K562 (cell line): ENCODE results near the gene AIRE. TPM values are rescaled to one million over a fixed set of nuclear protein-coding genes. Genes with fewer than 3 reads are reported as not detected.

Experiments used
- BCOR ChIP-seq: fragments of 450-650 bp; IDR thresholded peaks from 2 replicates; pipeline ENCODE4 v1.6.1; 2016
- DDX20 ChIP-seq: fragments of 450-650 bp; IDR thresholded peaks from 2 replicates; pipeline ENCODE4 v1.6.1; 2016; ENCODE audit warnings: missing genetic modification characterization, low read depth, mild to moderate bottlenecking, missing compliant biosample characterization, moderate library complexity
- EHMT2 ChIP-seq: fragments of 450-650 bp; IDR thresholded peaks from 2 replicates; pipeline ENCODE4 v1.6.1; 2018; ENCODE audit warnings: antibody characterized with exemption
- GABPA ChIP-seq: fragments of 200-800 bp; sonication (Bioruptor generic); conservative IDR thresholded peaks from 2 replicates; pipeline ENCODE4 v1.6.1; 2016; ENCODE audit warnings: low read depth, missing genetic modification characterization, missing compliant biosample characterization
- HNRNPH1 ChIP-seq: fragments of 200-400 bp; formaldehyde crosslinking; optimal IDR thresholded peaks from 2 replicates; pipeline ENCODE3; 2017; ENCODE audit warnings: low read depth, mild to moderate bottlenecking, low read length, moderate library complexity
- MIER1 ChIP-seq: fragments of 450-650 bp; IDR thresholded peaks from 2 replicates; pipeline ENCODE4 v1.6.1; 2016; ENCODE audit warnings: antibody characterized with exemption, mild to moderate bottlenecking, low read depth
- NCOA6 ChIP-seq: fragments of 450-650 bp; IDR thresholded peaks from 2 replicates; pipeline ENCODE4 v1.6.1; 2017; ENCODE audit warnings: mild to moderate bottlenecking
- POLR2A ChIP-seq: fragments of 450-650 bp; conservative IDR thresholded peaks from 2 replicates; pipeline ENCODE4 v1.6.1; 2016
- SRSF9 ChIP-seq: fragments of 200-400 bp; formaldehyde crosslinking; IDR thresholded peaks from 2 replicates; pipeline ENCODE4 v1.6.1; 2017; ENCODE audit warnings: low read depth, low read length, borderline replicate concordance
- TCF3 ChIP-seq: sonication (generic); formaldehyde crosslinking; IDR thresholded peaks from 2 replicates; pipeline ENCODE4 v1.4.0; 2020; ENCODE audit warnings: mild to moderate bottlenecking, missing genetic modification reagents
- TFAP4 ChIP-seq: sonication (generic); formaldehyde crosslinking; IDR thresholded peaks from 2 replicates; pipeline ENCODE4 v1.8.0; 2022; ENCODE audit warnings: missing genetic modification reagents, mild to moderate bottlenecking, moderate library complexity, borderline replicate concordance
- YBX1 ChIP-seq: fragments of 450-650 bp; IDR thresholded peaks from 2 replicates; pipeline ENCODE4 v1.7.1; 2016; ENCODE audit warnings: mild to moderate bottlenecking
- ZBTB8A ChIP-seq: fragments of 450-650 bp; IDR thresholded peaks from 2 replicates; pipeline ENCODE4 v1.6.1; 2018; ENCODE audit warnings: mild to moderate bottlenecking, moderate library complexity; ENCODE audit not compliant: partially characterized antibody
- ZFX ChIP-seq: sonication (generic); formaldehyde crosslinking; IDR thresholded peaks from 2 replicates; pipeline ENCODE4 v1.8.0; 2022; ENCODE audit warnings: mild to moderate bottlenecking, missing genetic modification reagents, moderate library complexity
- ZNF133 ChIP-seq: fragments of 250-450 bp; sonication (Bioruptor Pico); IDR thresholded peaks from 2 replicates; pipeline ENCODE4 v1.4.0; 2020; ENCODE audit warnings: mild to moderate bottlenecking
- ZNF24 ChIP-seq: fragments of 450-650 bp; IDR thresholded peaks from 2 replicates; pipeline ENCODE4 v1.6.1; 2016
- ZNF586 ChIP-seq: fragments of 450-650 bp; formaldehyde crosslinking; conservative IDR thresholded peaks from 2 replicates; pipeline ENCODE4 v1.4.0; 2020; ENCODE audit warnings: mild to moderate bottlenecking, moderate library complexity
- polyA plus RNA-seq, 8 experiments: library from polyadenylated mRNA; depleted of rRNA in 4 of 8; stranded (reverse) in 5 of 8; unstranded in 3 of 8; fragments of >200 nt; fragmentation: Nextera tagmentation in 2 of 8; fragmentation: Illumina TruSeq in 1 of 8; extraction: Ambion mirVana in 2 of 8; extraction: Trizol in 1 of 8; gene quantifications; 2 replicates each; pipeline versions ENCODE4 v1.2.1 to v1.2.3, GENCODE V29; 2011 to 2014; ENCODE audit warnings: inconsistent platforms in 1 of 8, missing spikeins in 1 of 8
- total RNA-seq, 7 experiments: library from RNA; depleted of rRNA in 6 of 7; stranded (reverse); fragments of >200 nt in 6 of 7; fragmentation: Illumina TruSeq in 2 of 7; extraction: Trizol in 2 of 7; gene quantifications; 2 replicates each; pipeline versions ENCODE4 v1.2.1 to v1.2.3, GENCODE V29; 2011 to 2021; ENCODE audit warnings: low replicate concordance in 1 of 7
- TF ChIP-seq, protein P1 (sequence below): fragments of 450-650 bp; IDR thresholded peaks from 2 replicates; pipeline ENCODE4 v1.6.1; 2016; ENCODE audit warnings: antibody characterized with exemption
- TF ChIP-seq, protein P2 (sequence below), 2 experiments: fragments of 450-650 bp; IDR thresholded peaks; 2 replicates each; pipeline ENCODE4 v1.6.1; 2016
- TF ChIP-seq, protein P3 (sequence below): fragments of 450-650 bp; IDR thresholded peaks from 2 replicates; pipeline ENCODE4 v1.6.1; 2016; ENCODE audit warnings: low read depth, mild to moderate bottlenecking, moderate library complexity
- TF ChIP-seq, protein P4 (sequence below), 2 experiments: fragments of 450-650 bp; IDR thresholded peaks; 2 replicates each; pipeline ENCODE4 v1.6.1; 2018; ENCODE audit warnings: mild to moderate bottlenecking in 2 of 2, low read depth in 1 of 2; ENCODE audit not compliant: partially characterized antibody in 2 of 2

Gene AIRE
- total and polyA plus RNA-seq, 9 of the 15 experiments (the other 6 are each of a cell fraction or from before 2014, with no cell fraction given), result 0.01 TPM; not detected in 8

- TF ChIP-seq YBX1, result no peak
- TF ChIP-seq, protein P1, sequence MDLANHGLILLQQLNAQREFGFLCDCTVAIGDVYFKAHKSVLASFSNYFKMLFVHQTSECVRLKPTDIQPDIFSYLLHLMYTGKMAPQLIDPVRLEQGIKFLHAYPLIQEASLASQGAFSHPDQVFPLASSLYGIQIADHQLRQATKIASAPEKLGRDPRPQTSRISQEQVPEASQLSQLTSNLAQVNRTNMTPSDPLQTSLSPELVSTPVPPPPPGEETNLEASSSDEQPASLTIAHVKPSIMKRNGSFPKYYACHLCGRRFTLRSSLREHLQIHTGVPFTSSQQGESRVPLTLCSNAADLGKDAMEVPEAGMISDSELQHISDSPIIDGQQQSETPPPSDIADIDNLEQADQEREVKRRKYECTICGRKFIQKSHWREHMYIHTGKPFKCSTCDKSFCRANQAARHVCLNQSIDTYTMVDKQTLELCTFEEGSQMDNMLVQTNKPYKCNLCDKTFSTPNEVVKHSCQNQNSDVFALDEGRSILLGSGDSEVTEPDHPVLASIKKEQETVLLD, result no peak
- TF ChIP-seq ZBTB8A, result no peak
- TF ChIP-seq EHMT2, result no peak
- no peak for TF ChIP-seq HNRNPH1
- TF ChIP-seq ZNF24, result no peak
- TF ChIP-seq MIER1, result no peak
- TF ChIP-seq ZNF133 (CRISPR knock-in tag), result no peak
- TF ChIP-seq NCOA6, result no peak
- TF ChIP-seq BCOR, result no peak
- TF ChIP-seq, protein P2, sequence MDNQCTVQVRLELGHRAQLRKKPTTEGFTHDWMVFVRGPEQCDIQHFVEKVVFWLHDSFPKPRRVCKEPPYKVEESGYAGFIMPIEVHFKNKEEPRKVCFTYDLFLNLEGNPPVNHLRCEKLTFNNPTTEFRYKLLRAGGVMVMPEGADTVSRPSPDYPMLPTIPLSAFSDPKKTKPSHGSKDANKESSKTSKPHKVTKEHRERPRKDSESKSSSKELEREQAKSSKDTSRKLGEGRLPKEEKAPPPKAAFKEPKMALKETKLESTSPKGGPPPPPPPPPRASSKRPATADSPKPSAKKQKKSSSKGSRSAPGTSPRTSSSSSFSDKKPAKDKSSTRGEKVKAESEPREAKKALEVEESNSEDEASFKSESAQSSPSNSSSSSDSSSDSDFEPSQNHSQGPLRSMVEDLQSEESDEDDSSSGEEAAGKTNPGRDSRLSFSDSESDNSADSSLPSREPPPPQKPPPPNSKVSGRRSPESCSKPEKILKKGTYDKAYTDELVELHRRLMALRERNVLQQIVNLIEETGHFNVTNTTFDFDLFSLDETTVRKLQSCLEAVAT (IDR thresholded peaks at IDR 0.05), result no peak
- TF ChIP-seq TFAP4, result peak; percentile 34; the same call in 1 of the 2 replicates
- peak; percentile 67 for TF ChIP-seq POLR2A
- no peak for TF ChIP-seq SRSF9
- TF ChIP-seq GABPA (tag), result peak; percentile 64
- TF ChIP-seq TCF3 (CRISPR knock-in tag), result peak; percentile 3; the same call in 1 of the 2 replicates
- TF ChIP-seq, protein P3, sequence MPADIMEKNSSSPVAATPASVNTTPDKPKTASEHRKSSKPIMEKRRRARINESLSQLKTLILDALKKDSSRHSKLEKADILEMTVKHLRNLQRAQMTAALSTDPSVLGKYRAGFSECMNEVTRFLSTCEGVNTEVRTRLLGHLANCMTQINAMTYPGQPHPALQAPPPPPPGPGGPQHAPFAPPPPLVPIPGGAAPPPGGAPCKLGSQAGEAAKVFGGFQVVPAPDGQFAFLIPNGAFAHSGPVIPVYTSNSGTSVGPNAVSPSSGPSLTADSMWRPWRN, result no peak
- peak; percentile 47 for TF ChIP-seq ZFX (CRISPR knock-in tag)
- TF ChIP-seq ZNF586, result no peak
- no peak for TF ChIP-seq DDX20 (tag)
- TF ChIP-seq, protein P4, sequence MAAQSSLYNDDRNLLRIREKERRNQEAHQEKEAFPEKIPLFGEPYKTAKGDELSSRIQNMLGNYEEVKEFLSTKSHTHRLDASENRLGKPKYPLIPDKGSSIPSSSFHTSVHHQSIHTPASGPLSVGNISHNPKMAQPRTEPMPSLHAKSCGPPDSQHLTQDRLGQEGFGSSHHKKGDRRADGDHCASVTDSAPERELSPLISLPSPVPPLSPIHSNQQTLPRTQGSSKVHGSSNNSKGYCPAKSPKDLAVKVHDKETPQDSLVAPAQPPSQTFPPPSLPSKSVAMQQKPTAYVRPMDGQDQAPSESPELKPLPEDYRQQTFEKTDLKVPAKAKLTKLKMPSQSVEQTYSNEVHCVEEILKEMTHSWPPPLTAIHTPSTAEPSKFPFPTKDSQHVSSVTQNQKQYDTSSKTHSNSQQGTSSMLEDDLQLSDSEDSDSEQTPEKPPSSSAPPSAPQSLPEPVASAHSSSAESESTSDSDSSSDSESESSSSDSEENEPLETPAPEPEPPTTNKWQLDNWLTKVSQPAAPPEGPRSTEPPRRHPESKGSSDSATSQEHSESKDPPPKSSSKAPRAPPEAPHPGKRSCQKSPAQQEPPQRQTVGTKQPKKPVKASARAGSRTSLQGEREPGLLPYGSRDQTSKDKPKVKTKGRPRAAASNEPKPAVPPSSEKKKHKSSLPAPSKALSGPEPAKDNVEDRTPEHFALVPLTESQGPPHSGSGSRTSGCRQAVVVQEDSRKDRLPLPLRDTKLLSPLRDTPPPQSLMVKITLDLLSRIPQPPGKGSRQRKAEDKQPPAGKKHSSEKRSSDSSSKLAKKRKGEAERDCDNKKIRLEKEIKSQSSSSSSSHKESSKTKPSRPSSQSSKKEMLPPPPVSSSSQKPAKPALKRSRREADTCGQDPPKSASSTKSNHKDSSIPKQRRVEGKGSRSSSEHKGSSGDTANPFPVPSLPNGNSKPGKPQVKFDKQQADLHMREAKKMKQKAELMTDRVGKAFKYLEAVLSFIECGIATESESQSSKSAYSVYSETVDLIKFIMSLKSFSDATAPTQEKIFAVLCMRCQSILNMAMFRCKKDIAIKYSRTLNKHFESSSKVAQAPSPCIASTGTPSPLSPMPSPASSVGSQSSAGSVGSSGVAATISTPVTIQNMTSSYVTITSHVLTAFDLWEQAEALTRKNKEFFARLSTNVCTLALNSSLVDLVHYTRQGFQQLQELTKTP (IDR thresholded peaks at IDR 0.05; ENCODE audit: low read depth in 1 of 2, partially characterized antibody in 2 of 2), result no peak
Measured at GRCh38 chr21:44300262-44300959, 14.7 kb downstream of the AIRE start (continued).
